MCF 10A (cell line): ENCODE data around the gene AP4S1. TPM values are rescaled to one million over a fixed set of nuclear protein-coding genes. Genes with fewer than 3 reads are reported as not detected.

Source experiments
- BruUV-seq: library from RNA; stranded (reverse); fragments of 400-500 nt; replicated peaks from 2 replicates; lab custom pipeline; 2021; lab: Mats Ljungman, UMichigan
- CTCF ChIA-PET: fragments of 300-600 bp; sonication (Branson Sonifier 250); formaldehyde crosslinking; extraction: SDS; loops from one replicate; lab custom pipeline; 2021; ENCODE audit warnings: antibody characterized with exemption, inconsistent platforms; lab: Yijun Ruan, JAX
- POLR2A ChIA-PET: fragments of 300-600, 350-650 bp; sonication (Branson Sonifier 250); formaldehyde crosslinking; extraction: SDS; loops from one replicate; lab custom pipeline; 2020; ENCODE audit warnings: antibody characterized with exemption, inconsistent platforms; lab: Yijun Ruan, JAX
- DNase-seq: peaks from one replicate; pipeline ENCODE4 v3.0.0-alpha.2; 2018; ENCODE audit not compliant: unreplicated experiment
- H3K27ac Mint-ChIP-seq: one replicate; pipeline ENCODE4 v1.8.0; 2022; ENCODE audit warnings: mild to moderate bottlenecking, low read depth, mixed read lengths; ENCODE audit not compliant: unreplicated experiment
- H3K27me3 Mint-ChIP-seq: one replicate; pipeline ENCODE4 v1.8.0; 2022; ENCODE audit warnings: mixed read lengths; ENCODE audit not compliant: insufficient read depth, unreplicated experiment
- H3K36me3 Mint-ChIP-seq: one replicate; pipeline ENCODE4 v1.8.0; 2022; ENCODE audit warnings: mild to moderate bottlenecking, moderate library complexity, mixed read lengths; ENCODE audit not compliant: insufficient read depth, unreplicated experiment
- H3K4me1 Mint-ChIP-seq: one replicate; pipeline ENCODE4 v1.8.0; 2022; ENCODE audit warnings: mixed read lengths; ENCODE audit not compliant: insufficient read depth, unreplicated experiment
- H3K4me3 Mint-ChIP-seq: one replicate; pipeline ENCODE4 v1.8.0; 2022; ENCODE audit warnings: mild to moderate bottlenecking, moderate library complexity, mixed read lengths; ENCODE audit not compliant: unreplicated experiment
- H3K9me3 Mint-ChIP-seq: one replicate; pipeline ENCODE4 v1.8.0; 2022; ENCODE audit warnings: mixed read lengths; ENCODE audit not compliant: unreplicated experiment
- CTCF ChIP-seq: fragments of 200-600 bp; IDR thresholded peaks from one replicate; pipeline ENCODE4 v1.8.0; 2022; ENCODE audit warnings: antibody characterized with exemption, mild to moderate bottlenecking; ENCODE audit not compliant: unreplicated experiment
- intact Hi-C: fragments of 100-400 bp; cut with micrococcal nuclease; formaldehyde crosslinking; loops from 2 replicates; pipeline ENCODE4 v1.14.1; 2022
- total RNA-seq: library from RNA; stranded (reverse); gene quantifications from 2 replicates; pipeline ENCODE4 v1.2.3, GENCODE V29; 2022

The AP4S1 gene
- total RNA-seq, 1 experiment from 2014 or later, result 13.4 TPM

- no TSS peak for BruUV-seq
- TF ChIP-seq CTCF, result no peak
- no peaks in the 10 kb centered on the region for H3K9me3 Mint-ChIP-seq
- H3K4me3 Mint-ChIP-seq, result no peak overlapping the region
- no peaks in the 10 kb centered on the region for H3K27me3 Mint-ChIP-seq
- ChIA-PET CTCF (interaction anchor here (2.4 kb wide), 1 partner anchor 11 kb away, joined by 12 read pairs; no protein-coding TSS in a partner anchor), POLR2A (interaction anchor here (0.7 to 0.9 kb wide), 2 partner anchors 21 to 31 kb away, joined by 4 read pairs; no protein-coding TSS in a partner anchor)
- no peak overlapping the region for H3K27ac Mint-ChIP-seq
- no peaks in the 10 kb centered on the region for H3K4me1 Mint-ChIP-seq
- H3K36me3 Mint-ChIP-seq, result peaks cover 79% of the 10 kb centered on the region
- intact Hi-C loops, result no loop called here
- DNase-seq, result no peak
These were observed 102.2 kb downstream of the AP4S1 start for GRCh38 chr14:31127690-31128089.

- ChIA-PET CTCF (interaction anchor here (0.5 to 2.4 kb wide), 5 partner anchors 12 to 151 kb away, joined by 3 to 12 read pairs (median 3); no protein-coding TSS in a partner anchor), POLR2A (interaction anchor here (0.7 to 1.2 kb wide), 3 partner anchors 11 to 30 kb away, joined by 3 to 4 read pairs (median 3); no protein-coding TSS in a partner anchor)
- H3K27me3 Mint-ChIP-seq, result no peaks in the 10 kb centered on the region
- H3K4me1 Mint-ChIP-seq, result no peaks in the 10 kb centered on the region
- intact Hi-C loops, result no loop called here
- TSS peak; percentile 32 for BruUV-seq
- no peak for DNase-seq
- no peak overlapping the region for H3K27ac Mint-ChIP-seq
- no peaks in the 10 kb centered on the region for H3K9me3 Mint-ChIP-seq
- peaks cover 80% of the 10 kb centered on the region for H3K36me3 Mint-ChIP-seq
- no peak for TF ChIP-seq CTCF
- H3K4me3 Mint-ChIP-seq, result no peak overlapping the region
These were observed 103.4 kb downstream of the AP4S1 start for GRCh38 chr14:31128601-31129526.

GRCh38 chr14:31133133-31133532 lies 107.7 kb downstream of the AP4S1 start:
- Mint-ChIP-seq H3K27me3 (no peaks in the 10 kb centered on the region), H3K4me1 (no peaks in the 10 kb centered on the region), H3K4me3 (no peak overlapping the region), H3K9me3 (no peaks in the 10 kb centered on the region), H3K36me3 (peaks cover 88% of the 10 kb centered on the region), H3K27ac (no peak overlapping the region)
- no peak for TF ChIP-seq CTCF
- CTCF ChIA-PET, result interaction anchor here (0.5 to 0.6 kb wide), 2 partner anchors 11 to 1119 kb away, joined by 3 read pairs; no protein-coding TSS in a partner anchor
- BruUV-seq, result no TSS peak
- POLR2A ChIA-PET, result interaction anchor here (0.9 kb wide), 1 partner anchor 19 kb away, joined by 3 read pairs; no protein-coding TSS in a partner anchor
- intact Hi-C loops, result no loop called here
- no peak for DNase-seq
